Fibroblast of peridontal ligament (primary cell): ENCODE measurements around the gene PLEK2.
"Not testable (repeated sequence)": the region's sequence is repeated elsewhere in the genome, so short reads cannot be mapped to it uniquely, and the experiment has no call there.

Experiments used
- DNase-seq: peaks from one replicate; pipeline ENCODE4 v3.0.0-alpha.2; 2010; ENCODE audit errors: extremely low read depth

PLEK2 gene

DNA sequence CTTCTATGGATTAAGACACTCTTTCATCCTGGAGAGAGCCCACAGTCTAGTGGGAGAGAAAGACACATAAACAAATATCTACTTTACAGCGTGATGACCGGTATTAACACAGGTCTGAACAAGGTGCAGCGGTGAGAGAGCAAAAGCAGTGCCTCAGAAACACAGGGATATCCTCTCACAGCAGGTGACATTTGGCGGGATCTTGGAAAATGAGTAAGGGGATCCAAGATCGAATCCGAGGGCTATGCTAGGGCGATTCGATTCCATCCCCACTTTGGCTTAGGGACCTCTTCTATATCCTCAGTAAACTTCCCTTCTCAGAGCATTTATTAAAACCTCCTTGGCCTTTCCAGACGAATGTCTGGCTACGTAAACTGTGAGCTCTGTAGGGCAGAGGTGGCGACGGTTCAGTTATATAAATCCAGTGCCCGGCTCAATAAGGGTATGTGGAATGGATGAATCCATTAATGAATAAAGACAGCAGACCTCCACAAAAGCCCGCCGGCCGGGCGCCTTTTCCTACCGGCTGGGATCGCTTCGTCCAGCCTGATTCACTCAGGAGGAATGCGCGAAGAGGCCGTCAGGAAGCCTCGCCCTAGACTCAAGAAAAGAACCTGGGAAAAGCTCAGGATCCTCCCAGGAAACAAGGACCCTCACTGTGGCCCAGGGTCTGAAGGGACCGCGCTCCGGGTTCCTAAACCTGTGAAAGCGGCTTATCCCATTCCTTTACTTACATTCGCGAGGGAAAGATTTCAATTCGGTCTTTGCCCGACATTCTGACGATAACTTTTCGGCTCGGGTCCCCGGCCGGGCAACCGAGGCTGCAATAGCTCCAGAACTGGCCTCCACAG, 52.8 kb downstream of the PLEK2 start:
- DNase-seq = peak; percentile 50

DNA sequence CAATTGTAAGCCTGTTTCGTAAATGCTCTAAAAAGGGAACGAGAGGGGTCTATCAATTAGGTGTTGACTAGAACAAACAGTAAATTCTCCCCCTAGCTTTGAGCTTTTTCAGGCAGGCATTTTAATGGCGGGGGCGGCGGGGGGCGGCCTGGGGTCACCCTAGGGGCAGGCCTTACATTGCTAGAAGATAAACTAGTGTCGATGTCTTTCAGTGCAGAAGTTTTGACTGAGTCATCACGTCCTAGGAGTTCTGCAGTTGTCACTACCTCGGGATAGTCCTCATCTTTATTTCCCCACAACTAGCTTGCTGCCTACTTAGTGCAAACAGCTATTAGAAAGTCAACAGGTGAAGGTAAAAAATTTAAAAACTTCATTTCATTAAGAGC, 54.0 kb downstream of the PLEK2 start:
- DNase-seq = no peak

DNA sequence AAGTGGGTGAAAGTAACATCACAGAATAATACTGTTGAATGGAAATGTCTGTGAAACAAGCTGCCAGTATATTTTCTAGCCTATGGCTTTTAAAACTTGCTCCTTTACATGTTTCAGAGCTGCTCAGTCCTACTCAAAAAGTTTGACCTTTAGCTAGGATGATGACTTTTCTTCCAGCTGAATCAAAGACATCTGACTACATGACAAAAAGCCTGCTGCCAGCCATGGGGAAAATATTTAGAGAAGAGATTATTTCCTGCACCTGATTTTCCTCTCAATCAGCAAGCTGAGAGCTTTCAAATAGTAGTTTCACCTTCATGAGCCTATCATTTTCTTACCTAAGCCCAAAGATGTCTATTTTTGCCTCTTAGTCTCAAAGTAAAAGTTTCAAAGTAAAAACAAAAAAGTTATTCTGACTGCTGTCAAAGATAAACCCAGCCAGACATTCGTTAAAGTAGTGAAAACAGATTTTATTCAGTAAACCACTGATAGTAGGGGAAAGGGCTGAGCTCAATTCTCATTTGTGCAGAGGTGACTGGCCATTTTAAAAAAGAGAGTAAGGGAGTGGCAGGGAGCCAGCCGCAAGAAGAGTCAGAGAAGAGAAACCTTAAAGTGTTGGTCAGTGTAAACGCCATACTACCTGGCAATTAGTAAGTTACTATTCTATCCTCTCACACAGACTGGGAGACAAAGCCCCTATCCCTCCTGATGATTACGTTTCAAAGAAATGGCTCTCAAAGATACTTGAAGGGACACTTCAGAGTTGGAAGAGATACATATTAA, 54.6 kb downstream of the PLEK2 start:
- no peak for DNase-seq

DNA sequence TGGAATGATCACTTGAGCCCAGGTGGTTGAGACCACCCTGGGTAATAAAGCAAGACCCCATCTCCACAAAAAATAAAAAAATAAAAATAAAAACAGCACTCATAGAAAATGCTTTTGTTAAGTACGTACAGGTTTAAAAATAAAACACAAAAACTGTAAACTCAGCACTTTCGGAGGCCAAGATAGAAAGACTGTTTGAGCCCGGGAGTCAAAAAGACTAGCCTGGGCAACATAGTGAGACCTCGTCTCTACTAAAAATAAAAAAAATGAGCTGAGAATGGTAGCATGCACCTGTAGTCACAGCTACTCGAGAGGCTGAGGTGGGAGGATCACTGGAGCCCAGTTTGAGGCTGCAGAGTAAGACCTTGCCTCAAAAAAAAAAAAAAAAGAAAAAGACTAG, 59.9 kb downstream of the PLEK2 start:
- no peak for DNase-seq

DNA sequence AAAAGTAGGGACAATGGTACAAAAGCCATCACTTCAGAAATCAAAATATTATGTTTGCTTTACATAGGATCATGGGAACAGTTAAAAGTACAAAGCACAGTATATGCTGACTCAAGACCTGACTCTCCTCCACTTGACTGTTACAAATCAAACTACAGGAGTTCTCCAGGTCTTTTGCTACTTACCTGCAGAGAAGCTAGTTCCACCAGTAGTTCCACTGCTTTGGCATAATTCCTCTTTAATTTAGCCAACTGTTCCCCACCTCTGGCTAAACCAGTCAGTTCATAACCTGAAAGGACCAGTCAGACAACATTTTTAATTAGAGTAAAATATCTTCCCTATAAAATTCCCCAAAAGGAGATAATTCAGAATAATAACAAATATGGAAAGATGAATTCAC, 66.4 kb downstream of the PLEK2 start:
- no peak for DNase-seq

DNA sequence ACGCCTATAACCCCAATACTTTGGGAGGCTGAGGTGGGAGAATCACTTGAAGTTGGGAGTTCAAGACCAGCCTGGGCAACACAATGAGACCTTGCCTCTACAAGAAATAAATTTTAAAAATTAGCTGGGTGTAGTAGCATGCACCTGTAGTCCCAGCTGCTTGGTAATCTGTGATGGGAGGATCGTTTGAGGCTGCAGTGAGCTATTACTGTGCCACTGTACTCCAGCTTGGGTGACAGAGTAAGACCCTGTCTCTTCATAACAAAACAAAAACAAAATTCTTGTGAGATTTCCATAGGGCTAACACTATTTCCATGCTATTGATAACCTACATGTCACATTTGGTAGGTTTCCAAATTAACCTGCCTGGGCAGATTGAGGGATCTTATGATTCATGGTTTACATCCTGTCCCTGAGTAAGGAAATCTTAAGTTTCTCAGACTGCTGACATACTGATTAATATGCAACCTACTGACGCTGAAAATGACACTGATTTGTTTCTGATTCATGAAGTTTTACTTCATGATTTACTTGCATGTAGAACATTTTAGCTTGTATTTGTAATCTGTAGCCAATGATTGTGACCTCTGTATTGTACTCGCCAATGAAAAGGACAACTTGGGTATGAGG, 68.2 kb downstream of the PLEK2 start:
- DNase-seq = no peak

DNA sequence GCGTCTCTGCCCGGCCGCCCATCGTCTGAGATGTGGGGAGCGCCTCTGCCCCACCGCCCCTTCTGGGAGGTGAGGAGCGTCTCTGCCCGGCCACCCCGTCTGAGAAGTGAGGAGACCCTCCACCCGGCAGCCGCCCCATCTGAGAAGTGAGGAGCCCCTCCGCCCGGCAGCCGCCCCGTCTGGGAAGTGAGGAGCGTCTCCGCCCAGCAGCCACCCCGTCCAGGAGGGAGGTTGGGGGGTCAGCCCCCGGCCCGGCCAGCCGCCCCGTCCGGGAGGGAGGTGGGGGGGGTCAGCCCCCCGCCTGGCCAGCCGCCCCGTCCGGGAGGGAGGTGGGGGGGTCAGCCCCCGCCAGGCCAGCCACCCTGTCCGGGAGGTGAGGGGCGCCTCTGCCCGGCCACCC, 70.7 kb downstream of the PLEK2 start:
- not testable (repeated sequence) for DNase-seq
